ENCODE results near the gene TSC22D2.

GRCh38 chr3:150411106-150411460, 3.0 kb downstream of the TSC22D2 start:
- no peak for TF ChIP-seq CTCF (IDR thresholded peaks at IDR 0.05; ENCODE audit: insufficient read depth, low read length, poor library complexity, severe bottlenecking)
- no peak for TF ChIP-seq EZH2phosphoT487 (conservative IDR thresholded peaks at IDR 0.05; ENCODE audit: low read length)
